ENCODE measurements around the gene PGAP6.
"Not testable (repeated sequence)": the region's sequence is repeated elsewhere in the genome, so short reads cannot be mapped to it uniquely, and the experiment has no call there.

PGAP6 gene

GRCh38 chr16:340370-341091 is 41.2 kb downstream of the PGAP6 start:
- POLR2A ChIA-PET: no interaction called here
- CTCF ChIA-PET: no interaction called here
- TF ChIP-seq ZNF384 (IDR thresholded peaks at IDR 0.05) (no peak), ARNT (IDR thresholded peaks at IDR 0.05) (no peak), CTBP1 (IDR thresholded peaks at IDR 0.05; ENCODE audit: borderline replicate concordance) (no peak), HDGF (IDR thresholded peaks at IDR 0.05; ENCODE audit: borderline replicate concordance) (no peak), SP1 (IDR thresholded peaks at IDR 0.05) (no peak), TARDBP (IDR thresholded peaks at IDR 0.05) (no peak), FOXM1 (IDR thresholded peaks at IDR 0.05; ENCODE audit: borderline replicate concordance) (no peak), LEF1 (IDR thresholded peaks at IDR 0.05; ENCODE audit: borderline replicate concordance) (no peak), BHLHE40 (IDR thresholded peaks at IDR 0.05; ENCODE audit: borderline replicate concordance) (no peak), L3MBTL2 (conservative IDR thresholded peaks at IDR 0.05) (no peak)
- DNase-seq (ENCODE audit: extremely low spot score): no peak

DNA sequence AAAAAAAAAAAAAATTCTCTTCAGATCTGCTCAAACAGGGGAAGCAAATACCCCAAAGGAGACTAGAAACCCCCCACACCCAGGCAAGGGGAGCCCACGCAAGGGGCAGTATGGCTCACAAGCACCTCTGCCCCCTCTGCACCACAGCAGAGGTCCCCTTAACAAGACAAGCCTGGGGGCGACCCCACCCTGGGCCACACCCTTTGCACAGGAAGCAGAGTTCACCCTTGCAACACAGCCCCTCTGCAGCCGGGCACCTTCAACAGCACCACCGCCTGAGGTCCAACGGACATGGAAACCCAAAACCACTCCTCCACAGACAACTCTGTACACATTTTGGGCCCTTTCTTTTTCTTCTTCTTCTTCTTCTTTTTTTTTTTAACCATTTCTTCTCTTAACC is 42.1 kb downstream of the PGAP6 start:
- ChIA-PET POLR2A (no interaction called here), CTCF (no interaction called here)
- DNase-seq (ENCODE audit: extremely low spot score): no peak
- TF ChIP-seq L3MBTL2 (conservative IDR thresholded peaks at IDR 0.05) (no peak), BHLHE40 (IDR thresholded peaks at IDR 0.05; ENCODE audit: borderline replicate concordance) (no peak), SUZ12 (IDR thresholded peaks at IDR 0.05) (no peak), FOXA1 (IDR thresholded peaks at IDR 0.05) (no peak), HDGF (IDR thresholded peaks at IDR 0.05; ENCODE audit: borderline replicate concordance) (no peak), CTBP1 (IDR thresholded peaks at IDR 0.05; ENCODE audit: borderline replicate concordance) (no peak), LEF1 (IDR thresholded peaks at IDR 0.05; ENCODE audit: borderline replicate concordance) (no peak), SP1 (IDR thresholded peaks at IDR 0.05) (no peak), ARNT (IDR thresholded peaks at IDR 0.05) (no peak), NFRKB (IDR thresholded peaks at IDR 0.05) (no peak), FOXM1 (IDR thresholded peaks at IDR 0.05; ENCODE audit: borderline replicate concordance) (no peak), PKNOX1 (IDR thresholded peaks at IDR 0.05) (no peak), ZNF384 (IDR thresholded peaks at IDR 0.05) (no peak)

DNA sequence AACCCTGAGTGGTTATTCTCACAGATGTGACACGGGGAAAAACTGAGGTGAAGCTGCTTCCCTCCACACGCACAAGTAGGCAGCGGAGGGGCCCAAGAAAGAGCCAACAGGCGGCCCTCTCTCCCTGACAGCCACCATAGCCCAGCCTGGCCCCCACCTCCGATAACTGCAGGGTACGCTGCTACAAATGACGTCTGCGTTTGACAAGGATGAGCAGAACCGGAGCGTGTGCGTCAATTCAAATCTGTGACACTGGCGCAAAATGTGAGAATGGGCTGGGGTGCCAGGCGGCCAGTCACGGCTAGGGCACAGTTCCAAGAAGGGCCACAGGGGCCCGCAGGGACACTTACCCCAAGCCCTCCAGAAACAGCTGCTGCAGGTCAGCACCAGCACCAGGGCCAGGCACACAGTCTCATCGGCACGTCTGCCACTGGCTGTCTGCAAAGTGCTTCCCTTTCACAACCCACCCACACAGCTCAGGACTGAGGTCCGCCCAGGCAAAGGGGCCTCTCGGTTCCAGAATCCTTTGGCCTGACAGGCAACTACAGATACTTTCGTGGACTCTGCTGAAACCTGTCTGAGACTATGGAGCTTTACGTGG is 43.7 kb downstream of the PGAP6 start:
- ChIA-PET CTCF (no interaction called here), POLR2A (no interaction called here)
- no peak for TF ChIP-seq PKNOX1 (IDR thresholded peaks at IDR 0.05)
- no peak for TF ChIP-seq SP1 (IDR thresholded peaks at IDR 0.05)
- TF ChIP-seq NFRKB (IDR thresholded peaks at IDR 0.05): no peak
- no peak for TF ChIP-seq SUZ12 (IDR thresholded peaks at IDR 0.05)
- no peak for TF ChIP-seq L3MBTL2 (conservative IDR thresholded peaks at IDR 0.05)
- no peak for TF ChIP-seq ZNF384 (IDR thresholded peaks at IDR 0.05)
- TF ChIP-seq ARNT (IDR thresholded peaks at IDR 0.05): no peak
- no peak for TF ChIP-seq CTBP1 (IDR thresholded peaks at IDR 0.05; ENCODE audit: borderline replicate concordance)
- TF ChIP-seq FOXA1 (IDR thresholded peaks at IDR 0.05): no peak
- TF ChIP-seq FOXK2 (IDR thresholded peaks at IDR 0.05): no peak
- TF ChIP-seq ELF4 (IDR thresholded peaks at IDR 0.05): no peak
- TF ChIP-seq LEF1 (IDR thresholded peaks at IDR 0.05; ENCODE audit: borderline replicate concordance): no peak
- no peak for TF ChIP-seq FOXM1 (IDR thresholded peaks at IDR 0.05; ENCODE audit: borderline replicate concordance)
- DNase-seq (ENCODE audit: extremely low spot score): no peak

- ChIA-PET CTCF (interaction anchor here (0.7 to 0.9 kb wide), 2 partner anchors 9 to 58 kb away, joined by 3 to 6 read pairs; no protein-coding TSS in a partner anchor), POLR2A (no interaction called here)
- no peak for DNase-seq (ENCODE audit: extremely low spot score)
- TF ChIP-seq ARNT (IDR thresholded peaks at IDR 0.05) (no peak), TARDBP (IDR thresholded peaks at IDR 0.05) (no peak), CTBP1 (IDR thresholded peaks at IDR 0.05; ENCODE audit: borderline replicate concordance) (no peak), NFRKB (IDR thresholded peaks at IDR 0.05) (no peak), HDGF (IDR thresholded peaks at IDR 0.05; ENCODE audit: borderline replicate concordance) (no peak), FOXM1 (IDR thresholded peaks at IDR 0.05; ENCODE audit: borderline replicate concordance) (no peak), ZNF384 (IDR thresholded peaks at IDR 0.05) (no peak), FOXA1 (IDR thresholded peaks at IDR 0.05) (no peak), SUZ12 (IDR thresholded peaks at IDR 0.05) (no peak)
Observed at GRCh38 chr16:337437-337836, 44.3 kb downstream of the PGAP6 start.

DNA sequence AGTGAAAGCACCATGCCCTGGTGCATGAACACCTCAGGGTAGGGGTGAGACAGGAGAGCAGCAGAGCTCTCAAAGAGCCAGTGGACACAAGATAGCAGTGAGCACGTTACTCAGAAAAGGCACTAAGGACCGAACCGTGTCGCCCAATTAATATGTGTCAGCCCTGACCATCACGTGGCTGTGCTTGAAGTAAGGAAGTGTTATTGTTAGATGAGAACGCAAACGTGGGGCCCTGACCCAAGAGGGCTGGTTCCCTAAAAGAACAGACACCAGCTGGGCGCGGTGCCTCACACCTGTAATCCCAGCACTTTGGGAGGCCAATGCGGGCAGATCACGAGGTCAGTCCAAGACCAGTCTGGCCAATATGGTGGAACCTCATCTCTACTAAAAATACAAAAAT is 45.5 kb downstream of the PGAP6 start:
- no peak for DNase-seq (ENCODE audit: extremely low spot score)
- ChIA-PET CTCF (interaction anchor here (0.7 kb wide), 1 partner anchor 181 kb away, joined by 5 read pairs; no protein-coding TSS in a partner anchor), POLR2A (no interaction called here)
- TF ChIP-seq ELF4 (IDR thresholded peaks at IDR 0.05): no peak
- TF ChIP-seq FOXK2 (IDR thresholded peaks at IDR 0.05): no peak
- no peak for TF ChIP-seq SP1 (IDR thresholded peaks at IDR 0.05)
- no peak for TF ChIP-seq SUZ12 (IDR thresholded peaks at IDR 0.05)
- TF ChIP-seq NFRKB (IDR thresholded peaks at IDR 0.05): no peak
- no peak for TF ChIP-seq PKNOX1 (IDR thresholded peaks at IDR 0.05)
- TF ChIP-seq HDGF (IDR thresholded peaks at IDR 0.05; ENCODE audit: borderline replicate concordance): no peak
- TF ChIP-seq L3MBTL2 (conservative IDR thresholded peaks at IDR 0.05): no peak
- no peak for TF ChIP-seq LEF1 (IDR thresholded peaks at IDR 0.05; ENCODE audit: borderline replicate concordance)
- no peak for TF ChIP-seq ZNF384 (IDR thresholded peaks at IDR 0.05)
- no peak for TF ChIP-seq FOXM1 (IDR thresholded peaks at IDR 0.05; ENCODE audit: borderline replicate concordance)
- no peak for TF ChIP-seq FOXA1 (IDR thresholded peaks at IDR 0.05)
- TF ChIP-seq CTBP1 (IDR thresholded peaks at IDR 0.05; ENCODE audit: borderline replicate concordance): no peak
- no peak for TF ChIP-seq ARNT (IDR thresholded peaks at IDR 0.05)
- no peak for TF ChIP-seq BHLHE40 (IDR thresholded peaks at IDR 0.05; ENCODE audit: borderline replicate concordance)
- no peak for TF ChIP-seq TARDBP (IDR thresholded peaks at IDR 0.05)

DNA sequence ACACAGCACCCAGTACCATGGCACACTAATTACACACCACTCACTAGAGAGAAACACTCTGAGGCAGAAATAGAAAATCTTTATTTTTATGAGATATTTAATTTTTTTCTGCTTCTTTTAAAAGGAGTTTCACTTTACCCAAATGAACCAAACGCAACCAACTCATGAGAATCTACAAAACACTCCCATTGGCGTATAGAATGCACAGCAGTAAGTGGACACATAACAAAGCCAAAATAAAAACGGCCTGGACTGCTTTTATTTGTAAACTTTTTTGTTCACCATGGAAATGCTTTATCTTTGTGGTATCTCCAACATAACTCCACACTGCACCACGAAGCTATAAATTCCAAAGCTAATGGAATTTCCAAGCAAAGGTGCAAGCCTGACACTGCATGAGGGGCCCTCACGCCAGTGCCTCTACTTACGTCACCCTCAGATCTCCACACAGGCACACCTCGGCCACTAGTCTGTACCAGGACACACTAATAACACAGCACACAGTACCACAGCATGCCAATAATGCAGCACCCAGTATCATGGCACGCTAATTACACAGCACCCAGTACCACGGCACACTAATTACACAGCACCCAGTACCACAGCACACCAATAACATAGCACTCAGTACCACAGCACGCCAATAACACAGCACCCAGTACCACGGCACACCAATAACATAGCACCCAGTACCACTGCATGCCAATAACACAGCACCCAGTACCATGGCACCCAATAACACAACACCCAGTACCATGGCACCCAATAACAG is 46.7 kb downstream of the PGAP6 start:
- DNase-seq (ENCODE audit: extremely low spot score); POLR2A ChIA-PET; CTCF ChIA-PET: not testable (repeated sequence)

- CTCF ChIA-PET; DNase-seq (ENCODE audit: extremely low spot score); POLR2A ChIA-PET: not testable (repeated sequence)
Observed at GRCh38 chr16:334164-334832, 47.5 kb downstream of the PGAP6 start.
